ENCODE results near the gene NEK4.

GRCh38 chr3:52779011-52779836, 8.5 kb upstream of the NEK4 start:
- TF ChIP-seq GATA2 (IDR thresholded peaks at IDR 0.05; ENCODE audit: low read depth, low read length) (no peak), GATA3 (IDR thresholded peaks at IDR 0.05; ENCODE audit: low read depth, low read length) (no peak)

All from SH-SY5Y (cell line).